Measurements from ENCODE around the gene BCS1L. TPM values are rescaled to one million over a fixed set of nuclear protein-coding genes. Genes with fewer than 3 reads are reported as not detected.
A peak's percentile ranks its signal among the peaks of the same experiment; 100 is the strongest.

BCS1L gene
- total RNA-seq, 1 donor from 2014 or later = 23.4 TPM

- DNase-seq = no peak
These were observed 3.3 kb downstream of the BCS1L start for GRCh38 chr2:218662827-218663226.

GRCh38 chr2:218663901-218664300 lies 4.4 kb downstream of the BCS1L start:
- no peak for DNase-seq

- DNase-seq = no peak
These were observed 5.2 kb downstream of the BCS1L start for GRCh38 chr2:218664653-218665052.

GRCh38 chr2:218671097-218671653 lies 11.7 kb downstream of the BCS1L start:
- DNase-seq = no peak

GRCh38 chr2:218671654-218672566 lies 12.4 kb downstream of the BCS1L start, which contains the start of the genes RNF25 and STK36:
TSS of gene RNF25 (minus strand) at chr2:218672002. CDS start at chr2:218671970, 32 bp downstream.
TSS of gene STK36 (plus strand) at chr2:218672086. CDS start at chr2:218672830, 744 bp downstream.
- DNase-seq = peak; percentile 89

- DNase-seq = no peak
These were observed 19.6 kb downstream of the BCS1L start for GRCh38 chr2:218679119-218679518.

GRCh38 chr2:218680061-218680460 lies 20.6 kb downstream of the BCS1L start:
- no peak for DNase-seq

- peak; percentile 24 for DNase-seq
These were observed 28.0 kb downstream of the BCS1L start for GRCh38 chr2:218687400-218688060.

- DNase-seq = no peak
These were observed 31.8 kb downstream of the BCS1L start for GRCh38 chr2:218691234-218691633.

- no peak for DNase-seq
These were observed 35.1 kb downstream of the BCS1L start for GRCh38 chr2:218694405-218695145.

- no peak for DNase-seq
These were observed 39.4 kb downstream of the BCS1L start for GRCh38 chr2:218698885-218699284.

GRCh38 chr2:218701806-218702205 lies 42.3 kb downstream of the BCS1L start:
- DNase-seq = no peak

- DNase-seq = no peak
These were observed 43.9 kb downstream of the BCS1L start for GRCh38 chr2:218703341-218703740.

- DNase-seq = no peak
These were observed 48.6 kb downstream of the BCS1L start for GRCh38 chr2:218708086-218708485.

GRCh38 chr2:218709908-218710307 lies 50.4 kb downstream of the BCS1L start:
- no peak for DNase-seq

- DNase-seq = no peak
These were observed 50.8 kb downstream of the BCS1L start for GRCh38 chr2:218710334-218710686.

- peak; percentile 97 for DNase-seq
These were observed 51.4 kb downstream of the BCS1L start, which contains the start of gene TTLL4 for GRCh38 chr2:218710687-218711549. TSS of gene TTLL4 (plus strand) at chr2:218710835. CDS start at chr2:218737677, 26,842 bp downstream.

GRCh38 chr2:218711550-218711929 lies 52.1 kb downstream of the BCS1L start:
- no peak for DNase-seq
